PC-9 (cell line): ENCODE data around the gene IL6R.

Experiments
- CTCF ChIP-seq: fragments of 200-600 bp; sonication (generic); conservative IDR thresholded peaks from 2 replicates; pipeline ENCODE4 v1.6.1; 2017; ENCODE audit warnings: mixed run types, antibody characterized with exemption, mild to moderate bottlenecking, moderate library complexity
- EZH2 ChIP-seq: fragments of 200-600 bp; sonication (generic); IDR thresholded peaks from 2 replicates; pipeline ENCODE4 v1.8.0; 2017; ENCODE audit warnings: antibody characterized with exemption, low read depth

GRCh38 chr1:154453161-154453560 is 48.0 kb downstream of the IL6R start:
- TF ChIP-seq CTCF (no peak), EZH2 (no peak)
